HG03095 (cell line): ENCODE data around the gene DNAH5.

Experiments
- ATAC-seq: cut with Tn5 transposase; IDR thresholded peaks from one replicate; pipeline ENCODE4 v1.9.1; 2021; ENCODE audit warnings: moderate library complexity; ENCODE audit not compliant: unreplicated experiment

The DNAH5 gene

DNA sequence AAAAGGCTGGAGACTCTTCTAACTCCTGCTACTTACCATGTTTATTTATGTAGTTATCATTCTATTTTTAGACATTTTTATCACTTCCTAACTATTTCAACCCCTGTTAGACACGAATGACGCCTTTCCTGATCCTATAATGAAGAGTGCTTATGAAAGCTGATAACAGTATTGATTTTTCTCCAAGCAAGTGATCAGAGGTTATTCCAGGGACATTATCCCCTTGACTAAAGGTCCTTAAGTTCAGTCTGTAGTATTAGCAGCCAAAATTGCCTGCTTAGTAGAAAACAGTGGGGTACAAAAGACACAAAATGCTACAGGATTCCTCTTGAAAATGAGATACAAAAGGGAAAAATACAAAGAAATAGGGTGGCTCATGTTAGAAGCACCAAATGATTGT lies 235.6 kb downstream of the DNAH5 start:
- ATAC-seq: no peak

- ATAC-seq: no peak
These were observed 236.1 kb downstream of the DNAH5 start for GRCh38 chr5:13708432-13708831.

DNA sequence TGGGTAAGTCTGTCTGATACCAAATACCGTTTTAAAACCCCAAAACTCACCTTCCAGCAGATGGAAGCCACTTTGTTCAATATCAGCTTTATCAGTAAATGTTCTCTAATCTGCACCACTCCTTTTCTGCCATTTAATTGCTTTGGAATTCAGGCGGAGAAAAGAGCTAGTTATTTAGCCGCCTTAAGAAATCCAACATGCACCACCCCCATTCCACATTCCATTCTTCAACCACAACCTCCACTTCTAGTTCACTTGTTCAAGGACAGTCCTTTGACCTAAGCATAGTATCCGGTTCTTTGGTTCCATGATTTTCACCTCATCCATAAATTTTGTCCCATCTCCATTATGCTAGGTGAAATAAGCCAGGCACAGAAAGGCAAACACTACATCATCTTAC lies 240.1 kb downstream of the DNAH5 start:
- no peak for ATAC-seq

DNA sequence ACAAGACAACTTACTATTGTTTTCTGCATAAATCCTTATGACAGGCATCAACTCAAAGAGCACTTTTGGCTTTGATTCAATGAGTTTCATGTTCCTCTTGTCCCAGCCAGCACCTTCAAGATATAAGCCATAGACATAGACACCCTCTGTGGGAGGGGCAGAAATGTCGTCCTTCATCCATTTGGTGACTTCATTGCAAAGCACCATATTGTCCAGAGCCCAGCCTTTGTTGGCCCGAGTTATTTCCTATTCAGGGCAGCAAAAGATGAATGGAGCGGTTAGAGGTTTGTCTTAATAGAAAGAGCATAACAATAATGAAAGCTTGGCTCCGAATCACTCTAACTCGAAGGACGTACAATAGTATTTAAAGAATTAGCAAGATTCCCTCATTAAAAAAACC lies 243.9 kb downstream of the DNAH5 start:
- no peak for ATAC-seq

DNA sequence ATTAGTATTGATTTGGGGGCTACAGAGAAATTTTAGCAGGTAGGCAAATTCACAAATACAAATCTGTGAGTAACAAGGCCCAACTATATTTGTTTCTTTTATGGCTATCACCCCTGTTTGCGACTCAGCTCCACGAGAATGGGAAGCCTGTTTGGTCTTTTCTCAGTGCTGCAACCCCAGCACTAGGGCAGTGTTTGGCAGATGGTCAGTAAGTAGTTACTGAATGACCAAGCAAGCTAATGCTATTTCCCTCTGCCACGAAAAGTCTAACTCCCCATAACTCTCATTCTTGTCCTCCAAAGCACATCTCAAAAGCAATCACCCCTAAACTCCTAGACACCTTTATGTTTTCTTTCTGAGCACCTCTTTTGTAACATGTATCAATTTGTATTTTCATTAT lies 245.6 kb downstream of the DNAH5 start:
- ATAC-seq: no peak

GRCh38 chr5:13695076-13695712 lies 249.3 kb downstream of the DNAH5 start:
- ATAC-seq: no peak

- ATAC-seq: no peak
These were observed 252.3 kb downstream of the DNAH5 start for GRCh38 chr5:13692172-13692571.

GRCh38 chr5:13676531-13676930 lies 268.0 kb downstream of the DNAH5 start:
- no peak for ATAC-seq

GRCh38 chr5:13674391-13674790 lies 270.1 kb downstream of the DNAH5 start:
- ATAC-seq: no peak

DNA sequence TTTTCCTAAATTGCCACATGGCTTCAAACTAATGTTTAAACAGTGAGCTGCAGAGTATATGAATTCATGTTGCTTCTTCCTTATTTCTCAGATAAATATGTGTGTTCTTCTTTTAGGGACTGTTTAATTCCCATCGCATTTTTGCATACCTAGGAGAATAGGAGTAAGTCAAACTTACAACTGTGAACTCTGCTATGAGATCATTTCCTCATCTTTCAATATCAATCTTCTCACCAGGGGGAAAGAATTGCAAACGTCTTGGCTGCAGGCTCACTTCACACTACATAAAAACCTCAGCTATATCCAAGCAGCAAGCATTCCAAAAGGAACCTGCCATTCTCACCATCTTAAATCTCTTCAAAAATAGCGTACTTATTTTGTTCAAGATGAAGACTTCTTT lies 271.0 kb downstream of the DNAH5 start:
- ATAC-seq: no peak

GRCh38 chr5:13664377-13664776 lies 280.1 kb downstream of the DNAH5 start:
- ATAC-seq: no peak

DNA sequence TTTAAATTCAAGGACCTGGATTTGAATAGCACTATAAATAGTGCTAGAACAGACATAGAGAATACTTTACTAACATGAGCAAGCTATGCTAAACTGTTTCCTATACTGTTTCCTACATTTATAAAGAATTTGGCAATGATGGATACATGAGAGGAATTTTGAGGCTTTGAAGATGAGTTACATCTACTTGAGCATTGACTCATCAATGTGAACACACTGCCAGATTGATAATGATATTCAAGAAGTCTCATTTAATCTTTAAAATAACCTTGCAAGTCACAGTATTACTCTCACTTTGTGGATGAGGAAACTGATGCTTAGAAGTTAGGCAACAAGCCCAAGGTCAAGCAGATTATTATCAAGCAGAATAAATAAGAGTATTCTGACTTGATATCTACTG lies 281.9 kb downstream of the DNAH5 start:
- no peak for ATAC-seq

GRCh38 chr5:13661272-13661671 lies 283.2 kb downstream of the DNAH5 start:
- no peak for ATAC-seq

GRCh38 chr5:13660072-13660471 lies 284.4 kb downstream of the DNAH5 start:
- ATAC-seq: no peak

DNA sequence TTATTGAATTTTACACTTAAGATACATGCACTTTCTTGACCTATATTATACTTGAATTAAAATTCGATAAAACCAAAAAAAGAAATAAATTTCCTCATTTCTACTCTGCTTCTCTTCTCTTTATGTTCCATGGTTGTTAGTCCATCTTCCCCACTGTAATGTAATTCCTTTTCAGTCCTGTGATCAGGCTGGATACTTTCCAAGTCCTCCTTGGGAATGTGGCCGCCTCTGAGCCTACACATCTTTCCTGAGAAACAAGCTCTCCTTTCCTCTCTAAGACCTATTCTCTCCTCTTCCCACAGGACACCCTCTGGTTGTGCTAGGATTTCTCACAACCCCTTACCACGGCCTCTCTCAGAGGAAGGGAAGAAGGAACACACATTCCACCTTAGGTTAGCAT lies 285.1 kb downstream of the DNAH5 start:
- no peak for ATAC-seq

DNA sequence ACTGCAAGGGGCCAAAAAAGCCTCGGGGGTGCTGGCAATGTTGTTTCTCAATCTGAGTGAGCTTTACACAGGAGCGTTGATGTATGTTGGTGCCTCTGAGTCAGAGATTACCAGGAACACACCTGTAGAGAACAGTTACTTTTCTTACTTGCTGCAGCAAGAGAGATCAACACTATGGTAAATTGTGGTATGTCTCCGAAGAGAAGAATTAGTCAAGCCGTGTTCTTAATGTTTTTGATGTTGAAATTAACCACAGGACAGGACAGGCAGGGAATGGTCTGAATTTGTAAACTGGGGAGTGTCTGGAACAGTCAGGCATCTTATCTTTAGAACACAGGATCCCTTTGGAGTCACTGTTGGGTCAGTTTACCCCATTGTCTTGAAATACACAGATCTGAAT lies 285.7 kb downstream of the DNAH5 start:
- no peak for ATAC-seq

GRCh38 chr5:13658152-13658551 lies 286.3 kb downstream of the DNAH5 start:
- no peak for ATAC-seq

- no peak for ATAC-seq
These were observed 290.8 kb downstream of the DNAH5 start for GRCh38 chr5:13653709-13654108.

GRCh38 chr5:13649656-13650055 lies 294.8 kb downstream of the DNAH5 start:
- ATAC-seq: no peak

DNA sequence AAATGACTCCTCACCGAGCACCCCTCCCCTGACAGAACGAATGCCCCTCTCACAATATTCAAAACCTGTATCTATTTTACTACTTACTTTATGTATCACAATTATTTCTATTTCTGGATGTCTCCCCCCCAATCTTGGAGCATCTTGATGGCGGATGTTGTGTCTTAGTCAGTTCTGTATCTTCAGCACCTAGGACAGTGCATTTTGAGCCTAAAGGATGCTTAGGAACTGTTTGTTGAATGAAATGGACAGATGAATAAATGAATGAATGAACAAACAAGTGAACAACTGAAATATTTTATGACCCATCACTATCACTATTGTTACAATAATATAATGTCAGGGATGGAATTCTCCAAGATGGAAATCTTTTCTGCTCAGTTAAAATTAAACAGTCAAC lies 295.7 kb downstream of the DNAH5 start:
- ATAC-seq: no peak

- no peak for ATAC-seq
These were observed 300.8 kb downstream of the DNAH5 start for GRCh38 chr5:13643734-13644133.

GRCh38 chr5:13643196-13643595 lies 301.3 kb downstream of the DNAH5 start:
- no peak for ATAC-seq
